GM12874 (cell line): ENCODE results near the gene AMH.

Experiments
- CTCF ChIP-seq: IDR thresholded peaks from 2 replicates; pipeline ENCODE4 v1.5.1; 2011; ENCODE audit warnings: low read depth, mild to moderate bottlenecking, control low read depth, low read length, moderate library complexity; ENCODE audit not compliant: insufficient read depth

The AMH gene

DNA sequence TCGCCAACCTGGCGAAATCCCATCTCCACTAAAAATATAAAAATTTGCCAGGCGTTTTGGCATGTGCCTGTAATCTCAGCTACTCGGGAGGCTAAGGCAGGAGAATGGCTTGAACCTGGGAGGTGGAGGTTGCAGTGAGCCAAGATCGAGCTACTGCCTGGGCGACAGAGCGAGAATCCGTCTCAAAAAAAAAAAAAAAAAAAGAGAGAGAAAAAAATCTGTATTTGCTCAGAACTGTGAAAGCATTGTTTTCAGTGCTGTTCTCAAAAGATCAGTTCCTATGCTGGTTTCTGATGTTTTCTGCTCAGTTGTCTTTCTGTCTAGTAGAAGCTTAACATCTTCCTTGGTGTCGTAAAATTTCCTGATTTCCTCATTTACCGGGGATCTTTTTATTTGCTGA lies 9.9 kb upstream of the AMH start:
- no peak for TF ChIP-seq CTCF

DNA sequence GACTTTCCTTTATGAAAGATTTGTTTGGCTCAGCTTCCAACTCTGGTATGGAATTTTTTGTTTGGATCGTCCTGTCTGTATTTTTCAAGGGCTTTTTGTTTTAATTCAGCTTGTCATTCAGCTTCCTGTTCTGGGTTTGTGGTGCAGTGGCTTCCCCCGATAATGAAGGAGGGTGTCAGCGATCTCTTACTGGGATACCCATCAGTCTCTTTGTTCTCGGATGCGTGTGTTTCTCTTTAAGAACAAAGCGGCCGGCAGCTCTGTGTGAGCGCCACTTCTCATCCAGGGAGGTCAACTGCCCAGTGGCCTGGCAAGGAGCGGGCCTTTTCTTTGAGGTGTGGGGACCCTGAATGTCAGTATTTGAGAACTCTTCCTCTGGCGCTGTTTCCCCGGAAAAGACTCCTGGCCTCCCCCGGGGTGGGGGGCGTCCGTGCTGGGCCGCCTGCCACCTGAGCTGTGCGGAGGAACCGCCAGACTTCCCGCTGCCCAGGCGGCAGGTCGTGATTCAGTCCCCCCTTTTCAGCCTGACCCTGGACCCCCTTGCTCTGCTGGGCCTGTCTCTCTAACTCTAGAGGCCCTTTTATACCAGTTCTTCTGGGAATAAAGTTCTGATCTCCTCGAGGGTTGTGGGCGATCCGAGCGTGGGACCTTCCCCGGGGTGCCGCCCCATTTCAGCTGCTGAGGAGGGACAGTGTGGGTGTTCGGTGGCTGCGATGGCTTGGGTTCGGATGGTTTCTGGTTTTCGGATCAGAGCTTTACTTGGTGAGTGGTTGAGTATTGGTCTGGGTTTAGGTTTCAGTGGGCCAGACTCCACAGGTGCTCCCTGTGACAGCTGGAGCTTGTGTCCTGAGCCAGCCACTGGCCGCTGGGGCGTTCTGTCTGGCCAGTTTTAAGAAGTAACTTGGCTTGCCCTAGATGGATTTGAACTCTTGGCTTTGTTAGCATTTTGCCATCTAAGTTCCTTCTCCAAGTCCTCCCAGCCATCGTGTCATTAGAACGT lies 9.1 kb upstream of the AMH start:
- TF ChIP-seq CTCF: no peak

GRCh38 chr19:2240881-2241760 lies 8.0 kb upstream of the AMH start:
- TF ChIP-seq CTCF: no peak

- no peak for TF ChIP-seq CTCF
Measured at GRCh38 chr19:2242092-2242537, 7.0 kb upstream of the AMH start.

DNA sequence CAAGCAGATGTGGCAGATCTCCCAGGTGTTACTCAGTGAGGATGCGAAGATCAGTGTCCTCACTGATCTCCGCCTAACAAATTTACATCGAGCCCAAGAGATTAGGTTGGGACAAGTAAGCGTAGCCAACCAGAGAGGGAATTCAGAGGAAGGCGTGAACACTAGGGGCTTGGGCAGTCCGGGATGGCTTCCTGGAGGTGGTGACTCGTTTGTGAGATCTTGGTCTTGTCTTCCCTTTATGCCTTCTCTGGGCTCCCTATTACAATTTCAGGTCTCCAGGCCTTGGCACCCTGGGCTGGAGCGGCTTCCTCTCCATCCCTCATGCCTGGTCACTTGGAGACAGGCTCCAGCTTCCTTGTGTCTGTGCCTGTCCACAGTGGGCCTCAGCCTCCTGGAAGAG lies 6.3 kb upstream of the AMH start:
- TF ChIP-seq CTCF: no peak

GRCh38 chr19:2243274-2244124 lies 5.6 kb upstream of the AMH start:
- TF ChIP-seq CTCF: no peak
